Gastroesophageal sphincter (tissue), 4 donors: ENCODE data around the gene KLF3. TPM values are rescaled to one million over a fixed set of nuclear protein-coding genes. Genes with fewer than 3 reads are reported as not detected.

Experiments
- ATAC-seq: fragments of 150-250 bp; one replicate; pipeline ENCODE4 v1.9.1; 2016; ENCODE audit warnings: mild to moderate bottlenecking, moderate library complexity
- H3K27ac ChIP-seq, 4 donors: fragments of 200-600 bp; sonication (generic) in 3 of 4; 1 replicate in 3 of 4; 2 replicates in 1 of 4; pipeline ENCODE4 v1.5.1; 2016 to 2019
- H3K27me3 ChIP-seq: fragments of 200-600 bp; sonication (generic); one replicate; pipeline ENCODE4 v1.5.1; 2019
- H3K36me3 ChIP-seq, 2 donors: fragments of 200-600 bp; sonication (generic); one replicate each; pipeline ENCODE4 v1.5.1; 2019; ENCODE audit warnings: control low read depth in 1 of 2
- H3K4me1 ChIP-seq, 3 donors: fragments of 200-600 bp; sonication (generic); 1 replicate in 2 of 3; 2 replicates in 1 of 3; pipeline ENCODE4 v1.5.1; 2016 to 2019; ENCODE audit warnings: control low read depth in 2 of 3
- H3K4me3 ChIP-seq, 2 donors: fragments of 200-600 bp; sonication (generic); one replicate each; pipeline ENCODE4 v1.5.1; 2019; ENCODE audit warnings: mild to moderate bottlenecking in 1 of 2, moderate library complexity in 1 of 2
- H3K9me3 ChIP-seq, 3 donors: fragments of 200-600 bp; sonication (generic); one replicate each; pipeline ENCODE4 v1.5.1; 2017 to 2019; ENCODE audit warnings: control low read depth in 2 of 3
- CTCF ChIP-seq, 4 experiments: fragments of 200-600 bp in 2 of 4; fragments of 450-650 bp in 2 of 4; sonication (generic) in 1 of 4; IDR thresholded peaks; one replicate each; pipeline ENCODE4 v1.5.1; 2017 to 2019; ENCODE audit warnings: antibody characterized with exemption in 4 of 4, mild to moderate bottlenecking in 2 of 4, moderate library complexity in 2 of 4
- EP300 ChIP-seq: sonication (generic); formaldehyde crosslinking; IDR thresholded peaks from one replicate; pipeline ENCODE4 v1.6.1; 2017; ENCODE audit warnings: antibody characterized with exemption, mild to moderate bottlenecking
- POLR2A ChIP-seq, 2 donors: fragments of 450-650 bp; IDR thresholded peaks; one replicate each; pipeline ENCODE4 v1.6.1; 2017; ENCODE audit warnings: antibody characterized with exemption in 2 of 2, mild to moderate bottlenecking in 2 of 2, moderate library complexity in 1 of 2
- POLR2AphosphoS5 ChIP-seq: sonication (generic); formaldehyde crosslinking; IDR thresholded peaks from one replicate; pipeline ENCODE4 v1.6.1; 2017; ENCODE audit warnings: antibody characterized with exemption
- WGBS, 2 donors: methylation state at CpG; one replicate each; pipeline ENCODE4 v1.1.5; 2018; ENCODE audit warnings: low coverage in 1 of 2; 5-methylcytosine and 5-hydroxymethylcytosine counted together
- total RNA-seq, 4 donors: library from RNA; depleted of rRNA; stranded (reverse); fragments of >200 nt; gene quantifications; one replicate each; pipeline ENCODE4 v1.1.0, GENCODE V29; 2016

Gene KLF3
- total RNA-seq, 4 donors from 2014 or later: 40.0 to 55.5 (median 43.5) TPM

- Histone ChIP-seq H3K4me1 (peaks cover 33 to 89% (median 56%) of the 10 kb centered on the region in 3 donors), H3K9me3 (no peaks in the 10 kb centered on the region), H3K27me3 (no peaks in the 10 kb centered on the region), H3K27ac (peak overlapping the region; percentile 35 to 100 (median 86)), H3K36me3 (no peaks in the 10 kb centered on the region), H3K4me3 (no peak overlapping the region)
- WGBS, 2 donors: 49 to 63% methylated on average over 3 of the region's 3 CpGs
- TF ChIP-seq POLR2A (IDR thresholded peaks at IDR 0.05): no peak
- TF ChIP-seq CTCF (IDR thresholded peaks at IDR 0.05): no peak
- no peak for TF ChIP-seq EP300
- no peak for TF ChIP-seq POLR2AphosphoS5
- ATAC-seq: no peak
Measured at GRCh38 chr4:38669208-38669607, 5.2 kb downstream of the KLF3 start.

GRCh38 chr4:38670109-38670901 lies 6.3 kb downstream of the KLF3 start:
- TF ChIP-seq POLR2A (IDR thresholded peaks at IDR 0.05) (no peak), POLR2AphosphoS5 (no peak), CTCF (IDR thresholded peaks at IDR 0.05) (no peak), EP300 (no peak)
- no peak for ATAC-seq
- Histone ChIP-seq H3K36me3 (no peaks in the 10 kb centered on the region), H3K4me1 (peaks cover 39 to 97% (median 65%) of the 10 kb centered on the region in 3 donors), H3K27me3 (no peaks in the 10 kb centered on the region), H3K4me3 (peak overlapping the region in 1 of 2 donors; percentile 14), H3K27ac (peak overlapping the region; percentile 52 to 100 (median 93)), H3K9me3 (no peaks in the 10 kb centered on the region)
- 59 to 60% methylated on average over 5 of the region's 6 CpGs for WGBS, 2 donors

- Histone ChIP-seq H3K27ac (peak overlapping the region; percentile 52 to 100 (median 93)), H3K36me3 (no peaks in the 10 kb centered on the region), H3K27me3 (no peaks in the 10 kb centered on the region), H3K9me3 (no peaks in the 10 kb centered on the region), H3K4me1 (peaks cover 45 to 97% (median 70%) of the 10 kb centered on the region in 3 donors), H3K4me3 (peak overlapping the region in 1 of 2 donors; percentile 14)
- 25 to 48% methylated on average over 4 to 10 of the region's 10 CpGs for WGBS, 2 donors
- ATAC-seq: no peak
- TF ChIP-seq EP300: no peak
- no peak for TF ChIP-seq CTCF (IDR thresholded peaks at IDR 0.05)
- TF ChIP-seq POLR2A (IDR thresholded peaks at IDR 0.05): no peak
- TF ChIP-seq POLR2AphosphoS5: no peak
Measured at GRCh38 chr4:38670939-38671591, 7.1 kb downstream of the KLF3 start.

- H3K27ac ChIP-seq: peak overlapping the region; percentile 52 to 100 (median 93)
- H3K36me3 ChIP-seq: no peaks in the 10 kb centered on the region
- no peaks in the 10 kb centered on the region for H3K9me3 ChIP-seq
- TF ChIP-seq POLR2AphosphoS5 (no peak), POLR2A (IDR thresholded peaks at IDR 0.05) (no peak), CTCF (IDR thresholded peaks at IDR 0.05) (no peak), EP300 (no peak)
- H3K4me1 ChIP-seq: peaks cover 45 to 97% (median 75%) of the 10 kb centered on the region in 3 donors
- ATAC-seq: no peak
- no peak overlapping the region for H3K4me3 ChIP-seq
- H3K27me3 ChIP-seq: no peaks in the 10 kb centered on the region
- 57% methylated on average over 5 of the region's 5 CpGs; no CpG with 5 or more reads in 1 of the 2 donors for WGBS, 2 donors
Measured at GRCh38 chr4:38671592-38671940, 7.6 kb downstream of the KLF3 start.
